ENCODE results near the gene NUP210.
"Not testable (repeated sequence)": the region's sequence is repeated elsewhere in the genome, so short reads cannot be mapped to it uniquely, and the experiment has no call there.

NUP210 gene

DNA sequence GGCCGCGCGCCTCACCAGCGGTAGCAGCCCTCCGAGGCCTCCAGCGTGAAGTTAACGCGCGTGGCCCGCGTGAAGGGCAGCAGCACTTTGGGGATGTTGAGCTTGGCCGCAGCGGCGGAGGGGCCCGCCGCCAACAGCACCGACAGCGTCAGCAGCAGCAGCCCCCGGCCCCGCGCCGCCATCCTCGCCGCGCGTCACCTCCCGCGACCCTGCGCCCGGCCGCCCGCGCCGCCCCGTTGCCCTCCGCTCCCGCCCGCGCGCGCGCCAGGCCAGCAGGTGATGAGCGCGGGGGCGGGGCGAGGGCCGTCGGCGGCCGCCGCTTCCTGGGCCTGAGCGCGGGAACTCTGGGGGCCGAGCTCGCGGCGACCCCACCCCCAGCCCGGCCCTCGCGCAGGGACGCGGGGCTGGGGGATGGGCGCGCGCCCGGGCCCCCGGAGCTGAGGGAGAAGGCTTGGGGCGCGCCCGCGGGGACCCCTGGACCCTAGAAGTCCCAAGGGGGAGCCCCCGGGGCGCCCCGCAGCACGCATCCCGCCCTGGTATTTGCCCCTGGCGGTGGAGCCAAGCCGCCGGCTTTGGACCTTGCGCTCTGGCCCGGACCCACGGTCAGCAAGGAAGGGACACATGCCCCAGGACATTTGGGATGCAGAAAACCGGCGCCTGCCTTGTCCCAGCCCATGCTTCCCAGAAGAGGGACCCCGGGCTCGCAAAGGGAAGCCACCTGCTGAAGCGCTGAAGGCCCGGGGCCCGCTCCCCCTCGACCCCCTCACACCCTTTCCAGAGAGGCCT lies at the start of gene NUP210:
Gene NUP210, minus strand, starts transcription at position 278 of the 786 bp plus-strand sequence. Its CDS starts 96 bp downstream, at position 182.
- DNase-seq = no peak

DNA sequence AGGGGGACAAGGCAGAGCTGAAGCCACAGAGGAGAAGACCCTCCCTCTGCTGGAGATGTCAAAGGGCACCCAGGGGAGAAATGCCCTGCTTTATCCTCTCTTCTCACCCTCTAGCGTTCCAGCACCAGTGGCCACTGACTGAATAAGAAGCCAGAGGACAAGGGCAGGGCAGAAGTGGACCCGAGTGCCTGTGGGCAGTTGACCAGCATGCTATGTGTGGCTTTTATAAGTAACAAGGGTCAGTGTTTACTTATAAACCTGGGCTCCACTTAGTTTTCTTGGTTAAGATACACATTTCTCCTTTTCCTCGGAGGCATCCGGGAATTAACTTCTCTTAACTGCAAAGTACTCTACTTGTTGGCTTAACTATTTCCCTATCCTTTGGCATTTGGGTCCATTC lies 46.7 kb upstream of the NUP210 start:
- DNase-seq = no peak

DNA sequence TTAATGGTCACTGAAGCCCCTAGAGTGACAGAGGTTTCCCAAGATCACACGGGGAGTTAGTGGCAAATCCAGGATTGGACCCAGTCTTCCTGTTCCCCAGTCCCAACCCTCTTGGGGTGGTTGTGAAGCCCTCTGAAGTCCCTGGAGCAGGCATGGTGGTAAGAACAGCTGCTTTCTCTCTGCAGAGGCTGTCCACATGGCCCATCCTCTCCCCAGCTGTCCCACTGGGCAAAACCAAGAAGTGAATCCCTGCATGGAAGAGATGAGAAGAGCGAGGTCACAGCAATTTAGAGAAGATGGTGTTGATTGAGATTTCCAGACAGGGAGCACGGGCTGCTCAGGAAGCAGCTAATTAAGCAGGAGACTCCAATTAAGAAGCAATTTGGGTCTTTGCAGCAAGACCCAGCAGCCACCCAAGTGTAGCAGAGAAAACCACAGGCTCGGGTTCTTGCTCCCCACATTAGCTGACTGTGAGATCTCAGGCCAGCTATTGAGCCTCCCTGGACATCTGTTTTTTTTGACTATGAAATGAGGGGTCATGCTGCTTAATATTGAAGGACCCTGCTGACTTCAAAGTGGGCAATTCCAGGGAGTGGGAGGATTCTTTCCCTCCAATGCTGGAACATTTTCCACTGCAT lies 45.2 kb upstream of the NUP210 start:
- DNase-seq = no peak

DNA sequence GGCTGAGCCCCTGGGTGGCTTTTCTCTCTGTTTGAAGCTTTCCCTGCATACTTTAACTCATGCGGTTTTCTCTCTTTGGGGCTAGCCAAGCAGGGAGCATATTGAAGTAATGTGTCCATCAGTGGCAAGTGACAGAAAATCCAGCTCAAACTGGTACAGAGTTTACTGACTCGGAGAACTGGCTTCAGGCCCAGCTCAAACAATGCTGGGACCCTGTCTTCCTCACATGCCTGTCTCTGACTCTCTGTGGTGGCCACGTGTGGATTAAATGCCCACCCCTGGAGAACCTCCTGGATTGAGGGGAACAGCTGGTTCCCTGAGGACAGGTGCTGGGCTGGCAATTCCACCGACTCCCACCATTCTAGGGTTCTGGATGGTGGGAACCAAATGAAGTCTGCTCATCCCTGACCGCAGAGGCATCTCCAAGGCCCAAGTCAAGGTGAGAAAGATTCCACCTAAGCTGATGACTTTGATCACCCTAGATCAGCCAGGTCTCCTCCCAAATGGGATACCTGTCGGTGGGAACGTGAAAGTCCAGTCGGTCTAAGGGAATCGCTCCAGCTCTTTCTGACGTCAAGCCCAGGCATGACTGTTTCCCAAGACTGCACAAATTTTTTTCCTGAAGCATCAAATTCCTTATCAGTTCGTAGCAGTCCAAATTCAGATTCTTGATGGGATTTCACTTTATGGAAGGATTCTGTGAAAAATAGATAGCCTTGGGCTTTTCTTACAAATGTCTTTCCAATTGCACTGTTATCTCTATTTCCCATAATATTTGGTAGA lies 43.7 kb upstream of the NUP210 start:
- DNase-seq = no peak

DNA sequence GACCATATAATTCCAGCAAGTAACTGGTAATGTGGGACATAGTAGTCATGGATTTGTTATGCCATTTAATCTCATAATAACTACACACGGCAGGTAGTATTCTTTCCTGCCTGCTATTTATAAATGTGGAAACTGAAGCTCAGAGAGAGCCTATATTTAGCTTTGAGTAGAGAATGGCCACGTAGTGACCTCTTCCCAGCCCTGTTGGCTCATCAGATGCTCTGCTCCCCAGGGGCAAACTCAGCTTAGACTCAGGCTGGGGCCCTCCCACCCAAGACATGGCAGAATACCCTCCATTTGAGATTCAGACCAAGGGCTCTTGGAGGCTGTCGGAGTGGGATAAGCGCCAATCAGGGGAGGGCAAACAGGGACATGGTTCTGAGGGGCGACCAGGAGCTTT lies 42.7 kb upstream of the NUP210 start:
- DNase-seq = no peak

DNA sequence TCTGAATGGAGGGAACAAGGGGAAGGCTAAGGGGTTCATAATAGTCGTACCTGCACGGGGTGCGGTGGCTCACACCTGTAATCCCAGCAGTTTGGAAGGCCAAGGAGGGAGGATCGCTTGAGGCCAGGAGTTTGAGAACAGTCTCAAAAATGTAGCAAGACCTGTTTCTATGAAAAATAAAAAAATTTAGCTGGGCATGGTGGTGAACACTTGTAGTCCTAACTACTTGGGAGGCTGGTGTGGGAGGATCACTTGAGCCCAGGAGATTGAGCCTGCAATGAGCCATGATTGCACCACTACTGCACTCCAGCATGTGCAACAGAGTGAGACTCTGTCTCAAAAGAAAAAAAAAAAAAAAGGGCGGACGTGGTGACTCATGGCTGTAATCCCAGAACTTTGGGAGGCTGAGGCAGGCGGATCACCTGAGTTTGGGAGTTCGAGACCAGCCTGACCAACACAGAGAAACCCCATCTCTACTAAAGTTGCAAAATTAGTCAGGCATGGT lies 42.1 kb upstream of the NUP210 start:
- DNase-seq = no peak

DNA sequence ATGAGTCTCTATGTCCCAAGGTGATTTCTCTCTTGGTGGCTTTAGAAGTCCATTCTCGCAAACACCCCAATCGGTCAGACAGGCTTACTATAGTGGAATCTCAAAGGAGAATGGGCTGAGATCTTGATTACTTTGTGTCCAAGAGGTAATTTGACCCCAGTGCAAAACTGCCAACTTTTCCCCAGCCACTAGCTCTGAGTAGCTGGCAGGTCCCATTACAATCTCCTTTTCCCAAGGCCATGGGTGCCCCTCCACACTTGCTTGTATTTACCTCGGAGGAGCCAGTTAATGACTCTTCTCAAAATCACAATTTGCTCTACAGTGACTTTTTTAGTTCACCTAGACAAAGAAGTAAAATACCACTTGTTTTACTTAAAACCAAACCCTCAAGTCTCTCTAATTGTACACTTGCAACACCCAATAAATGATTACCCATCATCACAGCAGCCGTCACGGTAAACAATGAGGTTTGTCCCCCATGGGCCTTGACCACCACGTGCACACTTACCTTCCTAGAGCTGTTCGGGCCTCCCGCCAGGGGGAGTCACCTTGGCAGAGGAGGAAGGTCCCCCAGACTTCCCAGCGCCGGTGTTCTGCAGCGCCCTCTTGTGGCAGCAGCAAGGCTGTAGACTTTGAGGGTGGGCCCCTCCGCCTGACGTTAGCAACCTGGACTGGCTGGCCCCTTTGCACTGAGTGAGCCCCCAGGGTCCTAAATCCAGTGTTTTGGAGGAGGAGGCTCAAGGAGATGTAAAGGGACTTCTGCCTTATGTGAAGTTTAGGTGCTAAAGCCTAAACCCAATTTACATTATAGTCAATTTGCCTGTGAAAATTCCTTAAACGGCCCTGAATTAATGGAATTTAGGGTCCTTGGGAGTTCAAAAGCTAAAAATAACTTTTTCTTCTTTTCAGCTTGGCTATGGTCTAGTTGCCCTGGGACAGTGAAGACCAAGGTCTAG lies 41.3 kb upstream of the NUP210 start:
- no peak for DNase-seq

DNA sequence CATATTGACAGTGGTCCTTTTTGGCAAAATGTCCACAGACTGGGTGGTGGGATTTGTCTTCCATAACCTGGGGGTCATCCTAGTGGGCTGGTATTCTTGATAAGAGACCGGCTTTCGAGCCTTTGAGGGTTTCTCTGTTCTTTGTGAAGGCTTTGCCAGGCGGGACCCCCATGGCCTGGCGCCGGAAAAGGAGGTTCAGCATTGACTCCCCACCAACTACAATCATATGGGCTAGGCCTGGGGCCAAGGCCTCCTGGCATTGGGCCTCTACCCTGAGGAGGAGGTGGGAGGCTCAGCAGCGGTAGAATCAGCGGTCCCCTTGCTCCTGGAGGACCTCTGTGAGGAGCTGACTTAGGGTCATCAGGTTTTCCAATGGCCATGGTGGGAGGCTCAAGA lies 40.2 kb upstream of the NUP210 start:
- no peak for DNase-seq

DNA sequence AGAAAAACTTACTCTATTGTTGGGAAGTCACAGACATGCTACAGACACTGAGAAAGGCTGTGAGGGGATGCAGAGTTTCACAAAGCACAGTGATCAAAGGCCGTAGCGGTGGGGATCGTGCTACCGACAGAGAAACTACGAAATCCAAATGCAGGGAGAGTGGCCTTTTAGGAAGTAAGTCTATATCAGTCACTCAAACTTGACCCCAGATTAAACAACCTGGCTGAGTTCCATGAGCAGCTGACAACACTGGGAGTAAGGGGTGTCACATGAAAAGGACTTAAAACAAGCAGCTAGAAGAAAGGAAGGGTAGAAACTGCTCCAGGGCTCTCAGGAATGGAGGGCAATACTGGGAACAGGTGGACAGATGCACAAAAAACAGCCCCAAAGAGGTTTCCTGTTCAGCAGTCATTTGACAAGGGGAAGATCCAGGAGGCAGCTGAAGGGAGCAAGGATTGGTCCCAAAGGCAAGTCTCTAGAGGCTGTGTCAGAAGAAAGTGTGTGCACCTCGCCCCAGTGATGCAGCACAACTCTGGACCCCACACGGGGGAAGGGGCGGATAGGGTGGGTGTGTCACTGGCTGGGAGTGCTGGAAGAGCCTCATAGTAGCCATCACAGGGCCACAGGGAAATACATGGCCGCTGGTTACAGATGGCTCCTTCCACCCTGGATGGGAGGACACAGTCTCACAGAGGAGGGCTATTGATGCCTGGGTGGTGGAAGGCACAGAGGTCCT lies 39.7 kb upstream of the NUP210 start:
- no peak for DNase-seq

DNA sequence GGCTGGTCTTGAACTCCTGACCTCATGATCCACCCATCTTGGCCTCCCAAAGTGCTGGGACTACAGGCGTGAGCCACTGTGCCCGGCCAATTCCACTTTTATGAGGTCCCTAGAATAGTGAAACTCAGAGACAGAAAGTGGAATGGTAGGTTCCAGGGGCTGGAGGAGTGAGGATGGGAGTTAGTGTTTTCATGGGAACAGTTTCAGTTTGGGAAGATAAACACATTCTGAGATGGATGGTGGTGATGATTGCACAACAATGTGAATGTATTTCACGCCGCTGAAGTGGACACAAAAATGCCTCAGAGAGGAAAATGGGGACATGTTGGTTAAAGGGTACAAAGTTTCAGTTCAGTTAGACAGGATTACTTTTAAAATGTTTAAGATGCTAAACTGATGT lies 37.5 kb upstream of the NUP210 start:
- DNase-seq = no peak

DNA sequence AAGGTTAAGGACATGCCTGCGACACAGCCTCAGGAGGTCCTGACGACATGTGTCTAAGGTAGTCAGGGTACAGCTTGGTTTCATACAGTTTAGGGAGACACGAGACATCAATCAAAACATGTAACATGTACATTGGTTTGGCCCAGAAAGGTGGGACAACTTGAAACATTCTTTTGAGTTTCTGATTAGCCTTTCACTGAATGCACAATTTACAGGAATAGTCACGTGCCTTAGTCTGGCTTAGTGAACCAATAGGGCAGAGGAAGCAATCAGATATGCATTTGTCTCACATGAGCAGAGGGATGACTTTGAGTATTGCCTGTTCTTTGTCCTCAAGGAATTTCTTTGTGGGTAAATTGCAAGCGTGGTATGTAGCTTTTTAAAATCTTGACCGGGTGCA lies 35.5 kb upstream of the NUP210 start:
- no peak for DNase-seq

DNA sequence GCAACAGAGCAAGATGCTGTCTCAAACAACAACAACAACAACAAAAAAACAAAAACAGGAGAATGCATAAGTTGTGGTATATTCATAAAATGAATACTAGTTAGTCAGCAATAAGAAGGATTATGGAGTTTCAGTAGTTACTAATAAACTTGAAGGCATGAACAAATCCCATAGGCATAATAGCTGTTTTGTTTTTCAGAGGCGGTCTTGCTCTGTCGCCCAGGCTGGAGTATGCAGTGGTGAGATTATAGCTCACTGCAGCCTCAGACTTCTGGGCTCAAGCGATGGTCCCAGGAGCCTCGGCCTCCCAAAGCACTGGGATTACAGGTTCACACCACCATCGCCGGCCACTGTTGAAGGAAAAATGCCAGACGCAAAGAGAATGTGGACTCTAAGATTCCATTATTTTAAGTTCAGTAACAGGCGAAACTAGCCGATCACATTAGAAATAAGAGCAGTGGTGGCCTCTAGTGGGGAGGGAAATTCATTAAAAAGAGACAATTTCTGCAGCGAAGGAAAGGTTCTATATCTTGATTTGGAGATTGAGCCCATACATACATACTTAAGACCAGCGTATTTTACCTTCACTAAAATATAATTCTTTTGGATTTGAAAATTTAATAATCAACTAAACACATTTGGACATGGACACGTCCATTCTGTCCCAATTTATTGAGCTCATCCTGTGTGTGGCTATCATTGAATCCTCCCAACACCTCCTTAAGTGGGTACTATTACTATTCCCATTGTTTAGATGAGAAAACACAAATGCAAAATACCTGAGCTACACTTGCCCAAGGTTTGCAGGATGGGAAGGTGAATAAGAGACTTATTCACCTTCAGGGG lies 32.6 kb upstream of the NUP210 start:
- DNase-seq = no peak

DNA sequence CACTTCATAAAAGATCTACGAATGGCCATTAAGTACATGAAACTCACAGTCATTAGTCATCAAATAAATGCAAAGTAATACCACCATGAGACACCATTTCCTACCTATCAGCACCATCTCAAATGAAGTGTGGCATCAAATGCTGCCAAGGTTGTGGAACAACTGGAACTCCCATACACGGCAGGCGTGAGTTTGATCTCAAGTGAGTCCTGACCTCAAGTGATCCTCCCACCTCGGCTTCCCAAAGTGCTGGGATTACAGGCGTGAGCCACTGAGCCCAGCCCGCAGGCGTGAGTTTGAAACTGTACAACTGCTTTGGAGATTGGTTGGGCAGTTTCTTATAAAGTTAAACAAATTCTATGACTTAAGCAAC lies 31.2 kb upstream of the NUP210 start:
- DNase-seq = no peak

DNA sequence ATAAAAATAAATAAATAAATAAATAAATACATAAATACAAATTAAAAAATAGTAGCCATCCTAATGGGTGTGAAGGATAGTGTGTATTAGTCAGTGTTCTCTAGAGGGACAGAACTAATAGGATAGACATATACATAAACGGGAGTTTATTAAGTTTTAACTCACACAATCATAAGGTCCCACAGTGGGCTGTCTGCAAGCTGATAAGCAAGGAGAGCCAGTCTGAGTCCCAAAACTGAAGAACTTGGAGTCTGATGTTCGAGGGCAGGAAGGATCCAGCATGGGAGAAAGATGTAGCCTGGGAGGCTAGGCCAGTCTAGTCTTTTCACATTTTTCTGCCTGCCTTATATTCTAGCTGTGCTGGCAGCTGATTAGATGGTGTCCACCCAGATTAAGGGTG lies 22.8 kb upstream of the NUP210 start:
- DNase-seq = not testable (repeated sequence)

DNA sequence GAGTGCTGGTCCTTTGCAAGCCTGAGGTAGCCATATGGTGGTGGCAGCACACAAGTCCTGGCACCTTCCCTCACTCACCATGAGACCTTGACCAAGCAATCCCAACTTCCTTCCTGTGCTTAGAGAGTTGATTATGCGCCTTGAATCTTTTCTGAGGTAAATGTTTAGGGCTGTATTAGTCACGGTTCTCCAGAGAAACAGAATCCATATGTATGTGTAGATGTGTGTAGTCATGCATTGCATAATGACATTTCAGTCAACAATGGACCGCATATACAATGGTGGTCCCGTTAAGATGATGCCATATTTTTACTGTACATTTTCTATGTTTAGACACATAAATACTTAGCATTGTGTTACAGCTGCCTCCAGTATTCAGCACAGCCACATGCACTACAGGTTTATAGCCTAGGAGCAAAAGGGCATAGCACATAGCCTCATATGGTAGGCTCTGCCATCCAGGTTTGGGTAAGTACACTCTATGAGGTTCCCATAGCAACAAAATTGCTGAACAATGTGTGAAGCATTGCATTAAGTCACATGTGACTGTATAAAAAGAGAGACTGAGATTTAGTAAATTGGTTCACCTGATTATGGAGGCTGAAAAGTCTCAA lies 20.2 kb upstream of the NUP210 start:
- DNase-seq = no peak

DNA sequence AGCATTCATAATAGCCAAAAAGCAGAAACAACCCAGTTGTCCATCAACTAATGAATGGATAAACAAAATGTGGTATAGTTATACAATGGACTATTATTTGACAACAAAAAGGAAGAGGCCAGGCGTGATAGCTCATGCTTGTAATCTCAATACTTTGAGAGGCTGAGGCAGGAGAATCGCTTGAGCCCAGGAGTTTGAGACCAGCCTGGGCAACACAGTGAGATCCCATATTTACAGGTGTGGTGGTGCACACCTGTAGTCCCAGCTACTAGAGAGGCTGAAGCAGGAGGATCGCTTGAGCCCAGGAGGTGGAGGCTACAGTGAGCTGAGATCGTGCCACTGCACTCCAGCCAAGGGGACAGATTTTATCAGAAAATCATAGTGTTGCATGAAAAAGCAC lies 16.1 kb upstream of the NUP210 start:
- DNase-seq = not testable (repeated sequence)

DNA sequence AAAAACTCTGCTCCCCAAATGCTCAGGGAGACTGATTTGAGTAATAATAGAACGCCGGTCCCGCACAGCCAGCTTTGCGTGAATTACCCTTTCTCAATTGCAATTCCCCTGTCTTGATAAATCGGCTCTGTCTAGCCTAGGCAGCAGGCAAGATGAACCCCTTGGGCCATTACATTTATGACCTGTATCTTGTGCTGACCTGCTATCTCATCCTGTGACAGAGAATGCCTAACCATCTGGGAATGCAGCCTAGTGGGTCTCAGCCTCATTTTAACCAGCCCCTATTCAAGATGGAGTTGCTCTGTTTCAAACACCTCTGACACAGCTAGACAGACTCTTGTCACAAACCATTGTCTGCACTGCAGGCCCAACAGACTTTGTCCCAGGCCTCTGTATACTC lies 13.8 kb upstream of the NUP210 start:
- no peak for DNase-seq

DNA sequence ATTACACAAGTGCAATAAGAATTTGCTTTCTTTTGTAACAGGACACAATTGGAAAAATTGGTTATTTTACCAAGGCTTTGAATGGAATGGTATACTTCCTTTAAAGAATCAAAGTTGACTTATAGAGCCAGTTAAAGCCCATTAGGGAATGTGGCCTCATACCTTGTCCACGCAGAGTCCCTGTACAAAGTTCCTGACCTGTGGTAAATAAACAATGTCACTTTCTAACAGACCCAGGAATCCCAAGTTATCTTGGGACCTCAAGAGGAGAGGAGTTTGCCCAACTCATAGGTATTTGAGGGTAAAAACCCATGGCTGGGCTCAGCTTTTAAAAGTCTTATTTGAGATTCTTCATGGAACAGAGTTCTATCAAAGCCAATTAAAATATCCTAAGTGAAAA lies 12.0 kb upstream of the NUP210 start:
- DNase-seq = no peak

DNA sequence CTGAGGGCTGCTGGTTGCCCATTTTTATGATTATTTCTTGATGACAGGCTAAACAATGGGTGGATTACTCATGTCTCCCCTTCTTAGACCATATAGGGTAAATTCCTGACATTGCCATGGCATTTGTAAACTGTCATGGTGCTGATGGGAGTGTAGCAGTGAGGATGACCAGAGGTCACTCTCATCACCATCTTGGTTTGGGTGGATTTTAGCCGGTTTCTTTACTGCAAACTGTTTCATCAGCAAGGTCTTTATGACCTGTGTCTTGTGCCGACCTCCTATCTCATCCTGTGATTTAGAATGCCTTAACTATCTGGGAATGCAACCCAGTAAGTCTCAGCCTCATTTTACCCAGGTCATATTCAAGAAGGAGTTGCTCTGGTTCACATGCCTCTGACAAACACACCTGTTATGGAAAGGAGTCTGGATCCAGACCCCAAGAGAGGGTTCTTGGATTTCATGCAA lies 10.3 kb upstream of the NUP210 start:
- DNase-seq = not testable (repeated sequence)

DNA sequence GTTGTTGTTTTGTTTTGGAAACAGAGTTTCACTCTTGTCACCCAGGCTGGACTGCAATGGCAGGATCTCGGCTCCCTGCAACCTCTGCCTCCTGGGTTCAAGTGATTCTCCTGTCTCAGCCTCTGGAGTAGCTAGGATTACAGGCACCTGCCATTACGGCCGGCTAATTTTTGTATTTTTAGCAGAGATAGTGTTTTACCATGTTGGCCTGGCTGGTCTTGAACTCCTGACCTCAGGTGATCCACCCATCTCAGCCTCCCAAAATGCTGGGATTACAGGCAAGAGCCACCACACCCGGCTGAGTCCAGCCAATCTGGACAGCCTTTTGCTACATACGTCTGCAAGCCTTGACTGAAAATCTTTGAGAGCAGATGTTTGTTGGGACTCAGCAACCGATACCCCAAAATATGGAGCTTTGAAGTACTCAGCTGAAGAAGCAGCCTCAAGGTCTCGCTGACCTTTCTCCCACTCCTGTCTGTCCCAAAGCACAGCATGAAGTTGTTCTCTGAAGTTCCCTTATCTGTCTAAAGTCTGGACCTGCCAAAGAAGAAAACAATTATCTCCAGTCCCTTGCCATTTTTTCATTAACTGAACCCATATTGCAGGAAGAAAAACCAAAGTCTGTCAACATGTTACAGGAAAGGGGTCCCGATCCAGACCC lies 9.6 kb upstream of the NUP210 start:
- no peak for DNase-seq

Data from NCI-H2107 (cell line).